ENCODE measurements around the gene MCM9.

MCM9 gene

GRCh38 chr6:118932421-118932820 lies 2.5 kb downstream of the MCM9 start:
- Histone ChIP-seq H3K4me1 (ENCODE audit: control insufficient read depth, insufficient read depth, low read length) (peaks cover 4% of the 10 kb centered on the region; the same call in 1 of the 2 replicates), H3K4me3 (ENCODE audit: low read depth, low read length) (no peak overlapping the region), H3K27ac (ENCODE audit: extremely low read depth, low read depth, low read length) (no peak overlapping the region), H3K36me3 (ENCODE audit: control insufficient read depth in 2 of 2, insufficient read depth in 1 of 2, low read length in 2 of 2) (peaks cover 14 to 47% of the 10 kb centered on the region in 2 experiments), H3K9me3 (ENCODE audit: control insufficient read depth, insufficient read depth, low read depth, low read length) (no peaks in the 10 kb centered on the region)
- no peak for TF ChIP-seq ZNF132 (tag by site-specific recombination; IDR thresholded peaks at IDR 0.05; ENCODE audit: borderline replicate concordance)
- no peak for TF ChIP-seq ZNF37A (tag by site-specific recombination; IDR thresholded peaks at IDR 0.05)
- TF ChIP-seq KLF9 (tag by site-specific recombination; IDR thresholded peaks at IDR 0.05; ENCODE audit: low read depth): no peak
- CTCF ChIA-PET: interaction anchor here (0.5 kb wide), 1 partner anchor 54 kb away, joined by 4 read pairs; no protein-coding TSS in a partner anchor
- POLR2A ChIA-PET: no interaction called here

GRCh38 chr6:118931436-118931835 lies 3.5 kb downstream of the MCM9 start:
- ChIA-PET POLR2A (no interaction called here), CTCF (no interaction called here)
- Histone ChIP-seq H3K27ac (ENCODE audit: extremely low read depth, low read depth, low read length) (no peak overlapping the region), H3K4me1 (ENCODE audit: control insufficient read depth, insufficient read depth, low read length) (peaks cover 4% of the 10 kb centered on the region; the same call in 1 of the 2 replicates), H3K9me3 (ENCODE audit: control insufficient read depth, insufficient read depth, low read depth, low read length) (no peaks in the 10 kb centered on the region), H3K4me3 (ENCODE audit: low read depth, low read length) (no peak overlapping the region), H3K36me3 (ENCODE audit: control insufficient read depth in 2 of 2, insufficient read depth in 1 of 2, low read length in 2 of 2) (peaks cover 19 to 52% of the 10 kb centered on the region in 2 experiments)
- TF ChIP-seq SCRT1 (tag by site-specific recombination; IDR thresholded peaks at IDR 0.05; ENCODE audit: borderline replicate concordance): no peak
- TF ChIP-seq ZNF133 (tag by site-specific recombination; IDR thresholded peaks at IDR 0.05): no peak
- TF ChIP-seq HIC1 (tag by site-specific recombination; IDR thresholded peaks at IDR 0.05): no peak
- TF ChIP-seq EGR2 (tag by site-specific recombination; IDR thresholded peaks at IDR 0.05; ENCODE audit: low read depth): no peak

GRCh38 chr6:118930680-118931079 lies 4.3 kb downstream of the MCM9 start:
- H3K9me3 ChIP-seq (ENCODE audit: control insufficient read depth, insufficient read depth, low read depth, low read length): no peaks in the 10 kb centered on the region
- no peak overlapping the region for H3K4me3 ChIP-seq (ENCODE audit: low read depth, low read length)
- POLR2A ChIA-PET: no interaction called here
- CTCF ChIA-PET: interaction anchor here (0.7 kb wide), 1 partner anchor 144 kb away, joined by 3 read pairs; no protein-coding TSS in a partner anchor
- no peak for TF ChIP-seq ZNF530 (tag by site-specific recombination; IDR thresholded peaks at IDR 0.05; ENCODE audit: low read depth)
- TF ChIP-seq ZNF701 (tag by site-specific recombination; IDR thresholded peaks at IDR 0.05): no peak
- TF ChIP-seq ZNF157 (tag by site-specific recombination; IDR thresholded peaks at IDR 0.05): no peak
- TF ChIP-seq TCF7L2 (IDR thresholded peaks at IDR 0.05; ENCODE audit: borderline replicate concordance, low read depth, low read length): no peak
- TF ChIP-seq KLF7 (tag by site-specific recombination; IDR thresholded peaks at IDR 0.05; ENCODE audit: borderline replicate concordance): no peak
- no peak for TF ChIP-seq PATZ1 (tag by site-specific recombination; IDR thresholded peaks at IDR 0.05)
- TF ChIP-seq GLIS1 (tag by site-specific recombination; IDR thresholded peaks at IDR 0.05): no peak
- no peak for TF ChIP-seq ZNF416 (tag by site-specific recombination; IDR thresholded peaks at IDR 0.05)
- TF ChIP-seq ZNF548 (tag by site-specific recombination; IDR thresholded peaks at IDR 0.05): no peak
- TF ChIP-seq ZNF175 (tag by site-specific recombination; IDR thresholded peaks at IDR 0.05): no peak
- H3K27ac ChIP-seq (ENCODE audit: extremely low read depth, low read depth, low read length): no peak overlapping the region
- H3K4me1 ChIP-seq (ENCODE audit: control insufficient read depth, insufficient read depth, low read length): peaks cover 4% of the 10 kb centered on the region; the same call in 1 of the 2 replicates
- H3K36me3 ChIP-seq (ENCODE audit: control insufficient read depth in 2 of 2, insufficient read depth in 1 of 2, low read length in 2 of 2): peaks cover 21 to 59% of the 10 kb centered on the region in 2 experiments
